ENCODE measurements around the gene CCDC146. TPM values are rescaled to one million over a fixed set of nuclear protein-coding genes. Genes with fewer than 3 reads are reported as not detected.

The CCDC146 gene
- total RNA-seq, 1 experiment from 2014 or later = 0.72 TPM

DNA sequence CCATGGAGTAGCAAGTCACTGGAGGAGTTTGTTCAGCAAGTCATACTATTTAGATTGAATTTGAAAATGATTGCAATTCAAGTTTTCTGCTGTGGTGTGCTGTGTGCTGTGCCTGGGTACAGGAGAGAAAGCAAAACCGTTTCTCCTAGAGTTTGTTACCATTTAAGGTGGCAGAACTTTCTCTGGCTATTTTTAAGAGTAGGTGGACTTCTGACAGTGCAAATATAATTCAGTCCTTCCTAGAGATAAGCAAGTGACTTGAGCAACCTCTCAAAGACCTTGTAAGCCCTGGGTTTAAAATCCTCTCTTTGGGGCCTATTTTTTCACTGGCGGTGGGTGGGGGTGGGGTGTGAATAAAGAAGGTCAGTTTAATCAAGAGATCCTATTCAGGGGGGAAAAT lies 120.1 kb downstream of the CCDC146 start:
- no CpG with 5 or more reads among the region's 2 CpGs for WGBS (ENCODE audit: extremely low coverage, insufficient read length, low lambda C conversion rate)
- TF ChIP-seq, protein P1, sequence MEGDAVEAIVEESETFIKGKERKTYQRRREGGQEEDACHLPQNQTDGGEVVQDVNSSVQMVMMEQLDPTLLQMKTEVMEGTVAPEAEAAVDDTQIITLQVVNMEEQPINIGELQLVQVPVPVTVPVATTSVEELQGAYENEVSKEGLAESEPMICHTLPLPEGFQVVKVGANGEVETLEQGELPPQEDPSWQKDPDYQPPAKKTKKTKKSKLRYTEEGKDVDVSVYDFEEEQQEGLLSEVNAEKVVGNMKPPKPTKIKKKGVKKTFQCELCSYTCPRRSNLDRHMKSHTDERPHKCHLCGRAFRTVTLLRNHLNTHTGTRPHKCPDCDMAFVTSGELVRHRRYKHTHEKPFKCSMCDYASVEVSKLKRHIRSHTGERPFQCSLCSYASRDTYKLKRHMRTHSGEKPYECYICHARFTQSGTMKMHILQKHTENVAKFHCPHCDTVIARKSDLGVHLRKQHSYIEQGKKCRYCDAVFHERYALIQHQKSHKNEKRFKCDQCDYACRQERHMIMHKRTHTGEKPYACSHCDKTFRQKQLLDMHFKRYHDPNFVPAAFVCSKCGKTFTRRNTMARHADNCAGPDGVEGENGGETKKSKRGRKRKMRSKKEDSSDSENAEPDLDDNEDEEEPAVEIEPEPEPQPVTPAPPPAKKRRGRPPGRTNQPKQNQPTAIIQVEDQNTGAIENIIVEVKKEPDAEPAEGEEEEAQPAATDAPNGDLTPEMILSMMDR (conservative IDR thresholded peaks at IDR 0.05) = no peak

More for the DNA sequence above, 120.1 kb downstream of the CCDC146 start:
- no peaks in the 10 kb centered on the region for H3K79me1 ChIP-seq (ENCODE audit: insufficient read depth, low read depth, low read length, poor library complexity, severe bottlenecking)
- peaks cover 7% of the 10 kb centered on the region; the same call in 1 of the 2 replicates for H3K4me1 ChIP-seq (ENCODE audit: insufficient read depth, low read length)
- H3K23me2 ChIP-seq (ENCODE audit: insufficient read length, low read depth, low read length, poor library complexity, severe bottlenecking) = no peaks in the 10 kb centered on the region
- H3K4me3 Mint-ChIP-seq = no peak overlapping the region
- no peak overlapping the region for H2BK5ac ChIP-seq (ENCODE audit: insufficient read length, low read length)
- no peak for DNase-seq
- H3K9me3 ChIP-seq (ENCODE audit: control insufficient read depth, low read depth, low read length) = no peaks in the 10 kb centered on the region
- H2AFZ ChIP-seq (ENCODE audit: low read length) = no peak overlapping the region
- no peaks in the 10 kb centered on the region for H3K27me3 ChIP-seq (ENCODE audit: insufficient read depth, low read length)
- H2BK120ac ChIP-seq (ENCODE audit: low read depth, low read length, poor library complexity, severe bottlenecking) = no peak overlapping the region
- H3K4ac ChIP-seq (ENCODE audit: low read depth, low read length) = no peak overlapping the region
- H3K4me2 ChIP-seq (ENCODE audit: insufficient read depth, insufficient read length, low read length) = no peak overlapping the region
- H3K27ac Mint-ChIP-seq = peak overlapping the region in 1 of 3 experiments; percentile 71; a peak in 1 of 7 replicates
- H3K9me3 Mint-ChIP-seq = no peaks in the 10 kb centered on the region
- H2BK12ac ChIP-seq (ENCODE audit: insufficient read length, low read depth, low read length) = no peak overlapping the region
- H4K20me1 ChIP-seq (ENCODE audit: control insufficient read depth, insufficient read depth, insufficient read length) = no peaks in the 10 kb centered on the region
- no peak overlapping the region for H4K91ac ChIP-seq (ENCODE audit: insufficient read length, low read depth, low read length)
- H3K23ac ChIP-seq (ENCODE audit: insufficient read length, low read depth, low read length) = no peak overlapping the region
- H3K9ac ChIP-seq (ENCODE audit: extremely low read depth, insufficient read length, low read length) = no peak overlapping the region
- H4K5ac ChIP-seq (ENCODE audit: insufficient read length, low read depth, low read length) = no peak overlapping the region
- no peak overlapping the region for H3T11ph ChIP-seq (ENCODE audit: low read length)
- no peak overlapping the region for H3K14ac ChIP-seq (ENCODE audit: insufficient read depth, low read length)
- no peak overlapping the region for H4K8ac ChIP-seq (replicated peaks; ENCODE audit: insufficient read length, low read depth, low read length)
- no peak overlapping the region for H3K27ac ChIP-seq (ENCODE audit: insufficient read length, low read depth, low read length)
- peaks cover 18 to 24% of the 10 kb centered on the region in 2 experiments for H3K4me1 Mint-ChIP-seq
- no peak overlapping the region for H3K18ac ChIP-seq (ENCODE audit: insufficient read length, low read depth, low read length)
- no peaks in the 10 kb centered on the region for H3K27me3 Mint-ChIP-seq (ENCODE audit: low read depth)
- no peak overlapping the region for H2BK20ac ChIP-seq (ENCODE audit: low read depth, low read length, poor library complexity, severe bottlenecking)
- no peaks in the 10 kb centered on the region for H3K79me2 ChIP-seq (ENCODE audit: insufficient read depth, low read length)
- H2BK15ac ChIP-seq (ENCODE audit: low read depth, low read length) = no peak overlapping the region
- no peak overlapping the region for H3K56ac ChIP-seq (ENCODE audit: insufficient read length, low read depth, low read length)
- H3K36me3 Mint-ChIP-seq (ENCODE audit: insufficient read depth in 1 of 3, low read depth in 3 of 3) = peaks cover 0 to 1% (median 0%) of the 10 kb centered on the region in 3 experiments; a peak in 1 of 7 replicates
- no peak overlapping the region for H2AK5ac ChIP-seq (ENCODE audit: insufficient read length, low read length)

Measured in H9 (cell line).